Hepatocyte (in vitro differentiated cells): Measurements from ENCODE around the gene KRTAP5-4. TPM values are rescaled to one million over a fixed set of nuclear protein-coding genes. Genes with fewer than 3 reads are reported as not detected.
"Not testable (repeated sequence)": the region's sequence is repeated elsewhere in the genome, so short reads cannot be mapped to it uniquely, and the experiment has no call there.

Source experiments
- DNase-seq: peaks from one replicate; pipeline ENCODE4 v3.0.0-alpha.2; 2016; ENCODE audit warnings: low spot score
- H2AFZ ChIP-seq: fragments of 200-600 bp; sonication (generic); 2 replicates; pipeline ENCODE4 v1.6.0; 2016; ENCODE audit warnings: antibody characterized with exemption, mild to moderate bottlenecking
- H3K27ac ChIP-seq: fragments of 200-600 bp; sonication (generic); 2 replicates; pipeline ENCODE4 v1.5.1; 2016; ENCODE audit warnings: mild to moderate bottlenecking
- H3K27me3 ChIP-seq: fragments of 200-600 bp; sonication (generic); 2 replicates; pipeline ENCODE4 v1.6.1; 2016
- H3K36me3 ChIP-seq: fragments of 200-600 bp; sonication (generic); replicated peaks from 2 replicates; pipeline ENCODE4 v1.5.1; 2016; ENCODE audit warnings: low read depth; ENCODE audit not compliant: insufficient read depth
- H3K4me1 ChIP-seq: fragments of 200-600 bp; sonication (generic); 2 replicates; pipeline ENCODE4 v1.5.1; 2016; ENCODE audit warnings: mild to moderate bottlenecking, moderate library complexity; ENCODE audit not compliant: insufficient read depth
- H3K4me2 ChIP-seq: fragments of 200-600 bp; sonication (generic); 2 replicates; pipeline ENCODE4 v1.6.0; 2016
- H3K4me3 ChIP-seq: fragments of 200-600 bp; sonication (generic); 2 replicates; pipeline ENCODE4 v1.5.1; 2016; ENCODE audit warnings: mild to moderate bottlenecking
- H3K79me2 ChIP-seq: fragments of 200-600 bp; sonication (generic); 2 replicates; pipeline ENCODE4 v1.6.0; 2017; ENCODE audit warnings: mild to moderate bottlenecking
- H3K9me2 ChIP-seq: fragments of 200-600 bp; sonication (generic); replicated peaks from 2 replicates; pipeline ENCODE4 v1.6.0; 2017; ENCODE audit warnings: mild to moderate bottlenecking; ENCODE audit not compliant: insufficient read depth
- H3K9me3 ChIP-seq: fragments of 200-600 bp; sonication (generic); 2 replicates; pipeline ENCODE4 v1.5.1; 2016; ENCODE audit warnings: low read depth, mild to moderate bottlenecking
- H4K20me1 ChIP-seq: fragments of 200-600 bp; sonication (generic); 2 replicates; pipeline ENCODE4 v1.6.0; 2016; ENCODE audit warnings: mild to moderate bottlenecking; ENCODE audit not compliant: insufficient read depth, poor library complexity, severe bottlenecking
- EZH2 ChIP-seq: fragments of 200-600 bp; sonication (generic); IDR thresholded peaks from 2 replicates; pipeline ENCODE4 v1.6.1; 2016; ENCODE audit warnings: antibody characterized with exemption, mild to moderate bottlenecking, borderline replicate concordance
- EZH2phosphoT487 ChIP-seq: fragments of 200-600 bp; sonication (generic); IDR thresholded peaks from one replicate; pipeline ENCODE4 v1.6.1; 2018; ENCODE audit warnings: antibody characterized with exemption, mild to moderate bottlenecking, low read depth, moderate library complexity; ENCODE audit not compliant: unreplicated experiment, severe bottlenecking
- WGBS: methylation state at CpG from one replicate; pipeline ENCODE4 v1.1.6; 2016; ENCODE audit warnings: low lambda C conversion rate; ENCODE audit errors: missing lambda C conversion rate; 5-methylcytosine and 5-hydroxymethylcytosine counted together
- polyA plus RNA-seq: library from polyadenylated mRNA; unstranded; fragments of >200 nt; fragmentation: Nextera tagmentation; extraction: Ambion mirVana; gene quantifications from 2 replicates; pipeline ENCODE4 v1.2.1, GENCODE V29; 2016
- total RNA-seq: library from RNA; depleted of rRNA; stranded (reverse); fragments of >200 nt; gene quantifications from 2 replicates; pipeline ENCODE4 v1.2.3, GENCODE V29; 2014
- TF ChIP-seq, protein P1 (sequence below): fragments of 200-600 bp; sonication (generic); IDR thresholded peaks from 2 replicates; pipeline ENCODE4 v1.5.1; 2016; ENCODE audit warnings: antibody characterized with exemption, mild to moderate bottlenecking; ENCODE audit not compliant: poor library complexity

Gene KRTAP5-4
- total and polyA plus RNA-seq, 2 experiments from 2014 or later = not detected

DNA sequence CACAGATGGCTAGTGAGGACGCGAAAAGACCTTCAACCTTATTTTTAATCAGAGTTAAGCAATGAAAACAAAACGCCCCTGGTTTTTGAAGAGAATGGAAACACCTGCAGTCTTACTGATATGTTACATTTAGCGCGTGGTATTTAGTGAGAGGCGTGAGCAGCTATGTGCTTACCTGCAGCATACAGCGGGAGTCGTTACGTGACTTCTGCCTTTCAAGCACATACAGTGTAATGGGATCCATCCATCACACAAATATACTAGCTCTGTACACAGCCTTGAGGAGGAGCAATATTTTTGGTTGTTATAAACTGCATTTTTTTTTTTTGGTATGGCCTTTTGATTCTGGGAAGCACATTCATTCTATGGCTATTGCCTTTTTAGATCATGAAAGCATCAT is 29.3 kb downstream of the KRTAP5-4 start:
- 83% methylated on average over 9 of the region's 9 CpGs for WGBS
- TF ChIP-seq, protein P1, sequence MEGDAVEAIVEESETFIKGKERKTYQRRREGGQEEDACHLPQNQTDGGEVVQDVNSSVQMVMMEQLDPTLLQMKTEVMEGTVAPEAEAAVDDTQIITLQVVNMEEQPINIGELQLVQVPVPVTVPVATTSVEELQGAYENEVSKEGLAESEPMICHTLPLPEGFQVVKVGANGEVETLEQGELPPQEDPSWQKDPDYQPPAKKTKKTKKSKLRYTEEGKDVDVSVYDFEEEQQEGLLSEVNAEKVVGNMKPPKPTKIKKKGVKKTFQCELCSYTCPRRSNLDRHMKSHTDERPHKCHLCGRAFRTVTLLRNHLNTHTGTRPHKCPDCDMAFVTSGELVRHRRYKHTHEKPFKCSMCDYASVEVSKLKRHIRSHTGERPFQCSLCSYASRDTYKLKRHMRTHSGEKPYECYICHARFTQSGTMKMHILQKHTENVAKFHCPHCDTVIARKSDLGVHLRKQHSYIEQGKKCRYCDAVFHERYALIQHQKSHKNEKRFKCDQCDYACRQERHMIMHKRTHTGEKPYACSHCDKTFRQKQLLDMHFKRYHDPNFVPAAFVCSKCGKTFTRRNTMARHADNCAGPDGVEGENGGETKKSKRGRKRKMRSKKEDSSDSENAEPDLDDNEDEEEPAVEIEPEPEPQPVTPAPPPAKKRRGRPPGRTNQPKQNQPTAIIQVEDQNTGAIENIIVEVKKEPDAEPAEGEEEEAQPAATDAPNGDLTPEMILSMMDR = no peak
- TF ChIP-seq EZH2phosphoT487 = no peak
- TF ChIP-seq EZH2 = no peak
- H3K27me3 ChIP-seq = no peaks in the 10 kb centered on the region

DNA sequence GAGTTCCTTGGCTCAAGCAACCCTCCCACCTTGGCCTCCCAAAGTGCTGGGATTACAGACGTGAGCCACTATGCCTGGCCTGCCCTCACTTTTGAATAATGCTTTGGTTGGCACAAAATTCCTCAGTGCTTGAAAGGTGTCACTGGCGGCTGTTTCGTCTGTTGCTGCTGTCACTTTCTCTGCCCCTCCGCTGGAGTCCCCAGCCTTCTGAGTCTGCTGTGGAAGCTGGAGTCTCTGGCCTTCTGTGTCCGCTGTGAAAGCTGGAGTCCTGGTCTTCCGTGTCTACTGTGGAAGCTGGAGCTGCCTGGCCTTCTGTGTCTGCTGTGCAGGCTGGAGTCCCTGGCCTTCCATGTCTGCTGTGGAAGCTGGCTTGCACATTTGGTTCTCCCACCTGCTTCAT is 31.9 kb downstream of the KRTAP5-4 start:
- TF ChIP-seq EZH2phosphoT487 = no peak
- H3K4me1 ChIP-seq = no peaks in the 10 kb centered on the region
- WGBS = 88% methylated on average over 6 of the region's 6 CpGs

More for the DNA sequence above, 29.3 kb downstream of the KRTAP5-4 start:
- Histone ChIP-seq H3K4me2 (no peak overlapping the region), H3K4me1 (no peaks in the 10 kb centered on the region), H3K9me2 (no peaks in the 10 kb centered on the region), H3K79me2 (no peaks in the 10 kb centered on the region), H3K27ac (no peak overlapping the region), H3K36me3 (no peaks in the 10 kb centered on the region), H3K9me3 (no peaks in the 10 kb centered on the region), H2AFZ (no peak overlapping the region), H4K20me1 (no peaks in the 10 kb centered on the region), H3K4me3 (no peak overlapping the region)
- no peak for DNase-seq

DNA sequence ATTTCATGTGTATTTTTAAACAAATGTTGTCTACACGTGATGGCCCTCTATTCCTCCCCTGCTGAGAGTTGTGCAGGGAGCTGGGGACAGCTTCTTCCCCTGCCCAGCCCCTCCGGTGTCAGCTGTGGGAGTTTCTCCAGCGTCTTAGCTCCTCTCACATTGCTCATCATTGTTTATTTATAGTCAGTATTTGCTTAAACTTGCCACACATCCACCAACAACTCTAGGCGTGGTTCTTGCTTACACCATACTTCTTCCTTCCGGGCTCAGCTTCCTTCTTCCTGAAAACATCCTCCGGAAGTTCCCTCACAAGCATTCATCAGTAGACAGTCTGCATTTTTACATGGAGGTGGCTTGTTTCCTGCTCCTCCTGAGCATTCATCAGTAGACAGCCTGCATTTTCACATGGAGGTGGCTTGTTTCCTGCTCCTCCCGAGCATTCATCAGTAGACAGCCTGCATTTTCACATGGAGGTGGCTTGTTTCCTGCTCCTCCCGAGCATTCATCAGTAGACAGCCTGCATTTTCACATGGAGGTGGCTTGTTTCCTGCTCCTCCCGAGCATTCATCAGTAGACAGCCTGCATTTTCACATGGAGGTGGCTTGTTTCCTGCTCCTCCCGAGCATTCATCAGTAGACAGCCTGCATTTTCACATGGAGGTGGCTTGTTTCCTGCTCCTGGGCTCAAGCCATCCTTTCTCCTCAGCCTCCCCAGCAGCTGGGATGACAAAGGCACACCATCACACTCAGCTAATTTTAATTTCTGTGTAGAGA is 32.6 kb downstream of the KRTAP5-4 start:
- H3K4me3 ChIP-seq, H3K27me3 ChIP-seq, H3K36me3 ChIP-seq, H3K9me3 ChIP-seq, DNase-seq, H4K20me1 ChIP-seq, H3K4me2 ChIP-seq, H3K4me1 ChIP-seq, H3K79me2 ChIP-seq, H3K9me2 ChIP-seq, H2AFZ ChIP-seq, H3K27ac ChIP-seq: not testable (repeated sequence)
- WGBS = 60% methylated on average over 7 of the region's 10 CpGs

More for the DNA sequence above, 31.9 kb downstream of the KRTAP5-4 start:
- no peak overlapping the region for H3K4me2 ChIP-seq
- no peak overlapping the region for H3K27ac ChIP-seq
- no peaks in the 10 kb centered on the region for H3K9me3 ChIP-seq
- H3K9me2 ChIP-seq = no peaks in the 10 kb centered on the region
- no peak overlapping the region for H2AFZ ChIP-seq
- H4K20me1 ChIP-seq = no peaks in the 10 kb centered on the region
- no peak for DNase-seq
- H3K27me3 ChIP-seq = no peaks in the 10 kb centered on the region
- H3K79me2 ChIP-seq = no peaks in the 10 kb centered on the region
- H3K36me3 ChIP-seq = no peaks in the 10 kb centered on the region
- H3K4me3 ChIP-seq = no peak overlapping the region

DNA sequence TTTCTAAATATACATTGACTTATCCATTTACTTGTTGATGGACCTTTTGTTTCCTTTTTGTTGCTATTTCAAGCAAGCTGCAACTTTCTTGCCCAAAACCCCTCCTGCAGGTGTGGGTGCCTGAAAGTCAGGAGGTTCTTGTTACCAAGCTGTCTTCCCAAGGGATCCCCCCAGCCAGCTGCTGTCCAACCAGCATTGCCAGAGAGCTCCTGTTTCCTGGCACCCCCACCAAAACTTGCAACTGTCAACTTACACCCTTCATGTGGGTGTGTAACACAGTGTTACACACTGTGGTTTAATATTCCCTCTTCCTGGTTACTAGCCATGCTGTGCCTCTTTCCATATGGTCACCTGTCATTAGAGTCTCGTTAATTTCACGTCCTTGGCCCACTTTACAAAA is 35.2 kb downstream of the KRTAP5-4 start:
- no peak for DNase-seq
- no peak overlapping the region for H3K4me3 ChIP-seq
- no peaks in the 10 kb centered on the region for H3K9me2 ChIP-seq
- WGBS = 61% methylated on average over 2 of the region's 2 CpGs
- H3K4me1 ChIP-seq = no peaks in the 10 kb centered on the region
- no peaks in the 10 kb centered on the region for H3K9me3 ChIP-seq
- no peak overlapping the region for H3K27ac ChIP-seq
- no peak overlapping the region for H2AFZ ChIP-seq
- no peaks in the 10 kb centered on the region for H3K79me2 ChIP-seq
- no peaks in the 10 kb centered on the region for H3K36me3 ChIP-seq
- H3K27me3 ChIP-seq = no peaks in the 10 kb centered on the region
- no peaks in the 10 kb centered on the region for H4K20me1 ChIP-seq
- TF ChIP-seq, protein P1 = no peak
- TF ChIP-seq EZH2phosphoT487 (no peak), EZH2 (no peak)
- H3K4me2 ChIP-seq = no peak overlapping the region

DNA sequence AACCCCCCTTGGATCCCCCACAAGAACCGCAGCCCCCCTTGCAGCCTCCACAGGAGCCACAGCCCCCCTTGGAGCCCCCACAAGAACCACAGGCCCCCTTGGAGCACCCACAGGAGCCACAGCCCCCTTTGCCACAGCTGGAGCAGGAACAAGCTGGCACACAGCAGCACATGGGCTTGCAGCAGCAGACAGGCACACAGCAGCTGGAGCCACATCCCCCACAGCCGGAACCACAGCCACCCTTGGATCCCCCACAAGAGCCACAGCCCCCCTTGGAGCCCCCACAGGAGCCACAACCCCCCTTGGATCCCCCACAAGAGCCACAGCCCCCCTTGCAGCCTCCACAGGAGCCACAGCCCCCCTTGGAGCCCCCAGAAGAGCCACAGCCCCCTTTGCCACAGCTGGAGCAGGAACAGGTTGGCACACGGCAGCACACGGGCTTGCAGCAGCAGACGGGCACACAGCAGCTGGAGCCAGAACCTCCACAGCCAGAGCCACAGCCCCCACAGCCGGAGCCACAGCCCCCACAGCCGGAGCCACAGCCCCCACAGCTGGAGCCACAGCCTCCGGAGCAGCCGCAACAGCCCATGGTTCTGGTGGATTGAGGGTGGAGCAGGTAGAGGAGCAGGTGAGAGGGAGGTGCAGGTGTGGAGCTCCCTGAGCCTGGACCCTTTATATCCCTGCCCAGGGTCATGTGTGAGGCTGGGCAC is 37.1 kb downstream of the KRTAP5-4 start, which contains the start of gene KRTAP5-1:
Gene KRTAP5-1 (minus strand): TSS at position 623 of the 710 bp plus-strand sequence. CDS start 34 bp downstream, at position 589.
- H3K4me2 ChIP-seq, H3K27me3 ChIP-seq, DNase-seq, H3K36me3 ChIP-seq, H3K9me2 ChIP-seq, H4K20me1 ChIP-seq, H3K4me3 ChIP-seq, H3K79me2 ChIP-seq, H3K27ac ChIP-seq, H3K4me1 ChIP-seq, H2AFZ ChIP-seq, H3K9me3 ChIP-seq: not testable (repeated sequence)
- WGBS = 85% methylated on average over 3 of the region's 9 CpGs

DNA sequence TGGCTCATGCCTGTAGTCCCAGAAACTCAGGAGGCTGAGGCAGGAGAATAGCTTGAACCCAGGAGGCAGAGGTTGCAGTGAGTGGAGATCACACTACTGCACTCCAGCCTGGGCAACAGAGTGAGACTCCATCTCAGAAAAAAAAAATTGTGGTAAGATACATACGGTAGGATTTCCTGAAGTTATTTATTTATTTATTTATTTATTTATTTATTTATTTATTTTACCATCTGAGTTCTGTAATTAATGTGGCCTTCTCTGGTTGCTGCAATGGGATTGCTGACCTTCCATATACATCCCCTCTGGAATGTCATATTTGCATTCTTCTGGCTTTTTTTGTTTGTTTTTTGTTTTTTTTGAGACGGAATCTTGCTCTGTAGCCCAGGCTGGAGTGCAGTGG is 39.0 kb downstream of the KRTAP5-4 start:
- H3K4me2 ChIP-seq, H3K4me3 ChIP-seq, H3K27ac ChIP-seq, H2AFZ ChIP-seq, H3K27me3 ChIP-seq, H4K20me1 ChIP-seq, DNase-seq, H3K79me2 ChIP-seq, H3K9me2 ChIP-seq, H3K36me3 ChIP-seq, H3K4me1 ChIP-seq, H3K9me3 ChIP-seq: not testable (repeated sequence)
- WGBS = 90% methylated on average over 2 of the region's 2 CpGs
